HL-60 (cell line): ENCODE data around the gene HAT1.

Source experiments
- DNase-seq, 2 experiments: peaks; one replicate each; pipeline ENCODE4 v3.0.0-alpha.2; 2010 to 2020; ENCODE audit warnings: low read depth in 1 of 2, low spot score in 1 of 2
- H3K27ac ChIP-seq: fragments of 250-450 bp; sonication (Bioruptor Pico); replicated peaks from 2 replicates; pipeline ENCODE4 v1.5.1; 2020; ENCODE audit warnings: mild to moderate bottlenecking, moderate library complexity
- H3K27me3 ChIP-seq: fragments of 250-450 bp; sonication (Bioruptor Pico); 2 replicates; pipeline ENCODE4 v1.5.1; 2021; ENCODE audit warnings: mild to moderate bottlenecking, moderate library complexity; ENCODE audit not compliant: insufficient read depth, poor library complexity, severe bottlenecking
- H3K4me3 ChIP-seq: replicated peaks from 2 replicates; pipeline ENCODE4 v1.5.1; 2011; ENCODE audit warnings: mild to moderate bottlenecking, control low read depth, low read length; ENCODE audit not compliant: insufficient read depth
- GABPA ChIP-seq: IDR thresholded peaks from 2 replicates; pipeline ENCODE4 v1.6.1; 2012; ENCODE audit warnings: low read depth
- POLR2AphosphoS5 ChIP-seq: IDR thresholded peaks from 2 replicates; pipeline ENCODE4 v1.6.1; 2012; ENCODE audit warnings: low read depth
- SPI1 ChIP-seq: IDR thresholded peaks from 2 replicates; pipeline ENCODE4 v1.6.1; 2012; ENCODE audit warnings: low read depth, mild to moderate bottlenecking, borderline replicate concordance
- TF ChIP-seq, protein P1 (sequence below): IDR thresholded peaks from 2 replicates; pipeline ENCODE4 v1.6.1; 2012; ENCODE audit warnings: low read depth; ENCODE audit not compliant: insufficient replicate concordance
- TF ChIP-seq, protein P2 (sequence below): IDR thresholded peaks from one replicate; pipeline ENCODE4 v1.5.1; 2011; ENCODE audit warnings: low read length, control low read depth, inconsistent platforms; ENCODE audit not compliant: insufficient read depth

HAT1 gene

GRCh38 chr2:171985076-171985475 lies 62.8 kb downstream of the HAT1 start:
- no peaks in the 10 kb centered on the region for H3K27me3 ChIP-seq
- TF ChIP-seq SPI1: no peak
- no peak for TF ChIP-seq POLR2AphosphoS5
- TF ChIP-seq, protein P1, sequence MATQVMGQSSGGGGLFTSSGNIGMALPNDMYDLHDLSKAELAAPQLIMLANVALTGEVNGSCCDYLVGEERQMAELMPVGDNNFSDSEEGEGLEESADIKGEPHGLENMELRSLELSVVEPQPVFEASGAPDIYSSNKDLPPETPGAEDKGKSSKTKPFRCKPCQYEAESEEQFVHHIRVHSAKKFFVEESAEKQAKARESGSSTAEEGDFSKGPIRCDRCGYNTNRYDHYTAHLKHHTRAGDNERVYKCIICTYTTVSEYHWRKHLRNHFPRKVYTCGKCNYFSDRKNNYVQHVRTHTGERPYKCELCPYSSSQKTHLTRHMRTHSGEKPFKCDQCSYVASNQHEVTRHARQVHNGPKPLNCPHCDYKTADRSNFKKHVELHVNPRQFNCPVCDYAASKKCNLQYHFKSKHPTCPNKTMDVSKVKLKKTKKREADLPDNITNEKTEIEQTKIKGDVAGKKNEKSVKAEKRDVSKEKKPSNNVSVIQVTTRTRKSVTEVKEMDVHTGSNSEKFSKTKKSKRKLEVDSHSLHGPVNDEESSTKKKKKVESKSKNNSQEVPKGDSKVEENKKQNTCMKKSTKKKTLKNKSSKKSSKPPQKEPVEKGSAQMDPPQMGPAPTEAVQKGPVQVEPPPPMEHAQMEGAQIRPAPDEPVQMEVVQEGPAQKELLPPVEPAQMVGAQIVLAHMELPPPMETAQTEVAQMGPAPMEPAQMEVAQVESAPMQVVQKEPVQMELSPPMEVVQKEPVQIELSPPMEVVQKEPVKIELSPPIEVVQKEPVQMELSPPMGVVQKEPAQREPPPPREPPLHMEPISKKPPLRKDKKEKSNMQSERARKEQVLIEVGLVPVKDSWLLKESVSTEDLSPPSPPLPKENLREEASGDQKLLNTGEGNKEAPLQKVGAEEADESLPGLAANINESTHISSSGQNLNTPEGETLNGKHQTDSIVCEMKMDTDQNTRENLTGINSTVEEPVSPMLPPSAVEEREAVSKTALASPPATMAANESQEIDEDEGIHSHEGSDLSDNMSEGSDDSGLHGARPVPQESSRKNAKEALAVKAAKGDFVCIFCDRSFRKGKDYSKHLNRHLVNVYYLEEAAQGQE: no peak
- no peak overlapping the region for H3K27ac ChIP-seq
- H3K4me3 ChIP-seq: no peak overlapping the region
- DNase-seq: no peak

GRCh38 chr2:171986778-171987177 lies 64.5 kb downstream of the HAT1 start:
- no peak for DNase-seq
- H3K4me3 ChIP-seq: no peak overlapping the region
- no peaks in the 10 kb centered on the region for H3K27me3 ChIP-seq
- H3K27ac ChIP-seq: no peak overlapping the region
- TF ChIP-seq GABPA: no peak
- no peak for TF ChIP-seq SPI1
- TF ChIP-seq POLR2AphosphoS5: no peak
- TF ChIP-seq, protein P2, sequence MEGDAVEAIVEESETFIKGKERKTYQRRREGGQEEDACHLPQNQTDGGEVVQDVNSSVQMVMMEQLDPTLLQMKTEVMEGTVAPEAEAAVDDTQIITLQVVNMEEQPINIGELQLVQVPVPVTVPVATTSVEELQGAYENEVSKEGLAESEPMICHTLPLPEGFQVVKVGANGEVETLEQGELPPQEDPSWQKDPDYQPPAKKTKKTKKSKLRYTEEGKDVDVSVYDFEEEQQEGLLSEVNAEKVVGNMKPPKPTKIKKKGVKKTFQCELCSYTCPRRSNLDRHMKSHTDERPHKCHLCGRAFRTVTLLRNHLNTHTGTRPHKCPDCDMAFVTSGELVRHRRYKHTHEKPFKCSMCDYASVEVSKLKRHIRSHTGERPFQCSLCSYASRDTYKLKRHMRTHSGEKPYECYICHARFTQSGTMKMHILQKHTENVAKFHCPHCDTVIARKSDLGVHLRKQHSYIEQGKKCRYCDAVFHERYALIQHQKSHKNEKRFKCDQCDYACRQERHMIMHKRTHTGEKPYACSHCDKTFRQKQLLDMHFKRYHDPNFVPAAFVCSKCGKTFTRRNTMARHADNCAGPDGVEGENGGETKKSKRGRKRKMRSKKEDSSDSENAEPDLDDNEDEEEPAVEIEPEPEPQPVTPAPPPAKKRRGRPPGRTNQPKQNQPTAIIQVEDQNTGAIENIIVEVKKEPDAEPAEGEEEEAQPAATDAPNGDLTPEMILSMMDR: no peak
- TF ChIP-seq, protein P1: no peak

- Histone ChIP-seq H3K27ac (no peak overlapping the region), H3K4me3 (no peak overlapping the region), H3K27me3 (no peaks in the 10 kb centered on the region)
- TF ChIP-seq POLR2AphosphoS5 (no peak), SPI1 (no peak), GABPA (no peak)
- TF ChIP-seq, protein P2: no peak
- TF ChIP-seq, protein P1: no peak
- no peak for DNase-seq
Measured at GRCh38 chr2:171991027-171991426, 68.8 kb downstream of the HAT1 start.

DNA sequence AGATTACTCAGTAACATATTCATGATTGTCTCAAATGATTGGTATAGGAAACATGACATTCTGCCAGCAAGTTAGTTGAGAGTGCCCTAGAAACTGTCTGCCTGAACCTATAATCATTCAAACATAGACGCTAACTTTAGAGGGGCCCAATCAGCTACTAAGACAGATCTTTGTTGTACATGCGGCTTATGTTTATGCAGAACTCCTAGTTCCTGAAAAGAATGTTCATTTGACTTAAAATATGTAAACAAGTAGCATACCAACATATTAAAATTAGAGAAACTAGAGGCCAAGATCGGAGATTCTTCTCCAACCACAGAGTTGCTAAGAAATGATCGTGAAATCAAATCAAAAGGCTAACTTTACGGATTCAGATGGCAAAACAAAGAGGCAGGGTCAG lies 73.3 kb downstream of the HAT1 start:
- DNase-seq: no peak
- H3K27me3 ChIP-seq: no peaks in the 10 kb centered on the region
- no peak for TF ChIP-seq SPI1
- TF ChIP-seq, protein P1: no peak
- TF ChIP-seq, protein P2: no peak
- no peak for TF ChIP-seq GABPA
- TF ChIP-seq POLR2AphosphoS5: no peak
- no peak overlapping the region for H3K27ac ChIP-seq
- no peak overlapping the region for H3K4me3 ChIP-seq
